GM21423 (cell line): ENCODE results near the gene LMBRD2.
A peak's percentile ranks its signal among the peaks of the same experiment; 100 is the strongest.

Experiments used
- ATAC-seq: cut with Tn5 transposase; IDR thresholded peaks from one replicate; pipeline ENCODE4 v1.9.1; 2021; ENCODE audit warnings: mild to moderate bottlenecking, moderate library complexity; ENCODE audit not compliant: unreplicated experiment

The LMBRD2 gene

GRCh38 chr5:36111238-36111637, 40.4 kb downstream of the LMBRD2 start:
- ATAC-seq, result no peak

DNA sequence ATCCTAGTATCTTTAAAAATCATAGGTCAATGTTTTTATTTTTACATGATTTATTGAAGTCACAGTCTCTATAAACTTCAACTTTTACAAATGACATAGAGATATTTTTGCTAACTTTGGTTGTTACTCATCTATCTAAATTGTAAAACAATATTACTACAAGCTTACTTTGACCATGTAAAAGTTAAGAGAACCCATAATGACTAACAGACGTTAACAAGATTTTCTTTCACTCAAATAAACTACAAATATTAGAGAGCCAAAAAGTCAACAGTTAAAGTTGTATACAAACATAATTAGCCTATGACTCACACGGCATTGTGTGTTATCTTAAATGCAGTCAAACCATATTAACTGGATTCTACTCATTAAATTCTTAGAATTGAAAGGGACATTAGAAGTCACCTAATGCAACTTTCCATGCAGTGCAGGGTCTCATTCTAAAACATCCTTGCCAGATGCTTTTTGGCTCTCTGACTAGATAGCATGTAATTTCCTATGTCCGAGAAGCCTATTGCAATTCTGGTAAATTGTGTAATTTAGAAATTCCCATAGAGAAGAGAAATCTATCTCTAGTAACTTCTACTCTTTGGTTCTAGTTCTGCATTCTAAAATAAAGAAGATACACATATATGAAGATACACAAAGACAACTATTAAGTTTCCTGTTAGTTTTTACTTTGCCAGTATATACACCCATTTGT, 42.8 kb downstream of the LMBRD2 start:
- ATAC-seq, result no peak

DNA sequence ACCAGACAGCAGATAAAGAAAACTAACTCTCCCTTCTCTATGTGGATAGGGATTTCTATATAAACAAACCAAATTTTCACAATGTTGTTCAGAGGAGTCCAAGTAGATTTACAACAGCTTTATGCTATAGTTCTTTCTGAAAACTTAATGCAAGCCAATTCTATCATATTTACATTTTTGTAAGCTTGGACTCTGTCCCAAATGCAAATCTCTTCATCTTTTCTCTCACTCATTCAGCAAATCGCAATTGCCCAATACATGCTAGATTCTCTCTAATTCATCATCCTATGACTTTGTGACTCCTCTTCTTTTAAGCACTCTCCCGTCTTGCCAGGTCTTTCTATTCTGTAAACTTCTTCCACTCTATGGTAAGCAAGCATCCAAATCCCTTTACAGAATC, 45.9 kb downstream of the LMBRD2 start:
- no peak for ATAC-seq

DNA sequence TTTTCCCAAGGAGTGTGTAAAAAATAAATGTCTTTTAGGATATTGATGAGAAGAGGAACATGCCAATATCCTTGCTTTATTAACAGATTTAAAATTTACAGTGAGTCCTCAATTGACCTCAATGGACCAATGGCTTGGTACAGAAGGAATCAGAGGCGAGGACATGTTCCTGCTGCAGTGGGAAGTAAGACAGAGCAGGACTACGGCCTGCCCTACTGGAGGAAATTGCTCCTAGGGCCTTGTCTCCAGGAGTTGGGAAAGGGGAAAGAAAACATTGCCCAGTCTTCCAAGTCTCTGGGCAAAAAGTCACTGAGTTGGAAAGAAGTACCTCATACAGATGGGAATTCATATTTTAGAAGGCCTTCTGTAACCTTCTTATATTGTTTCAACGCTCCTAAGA, 51.9 kb downstream of the LMBRD2 start:
- ATAC-seq, result no peak

- ATAC-seq, result no peak
These were observed 55.2 kb downstream of the LMBRD2 start for GRCh38 chr5:36096486-36096885.

DNA sequence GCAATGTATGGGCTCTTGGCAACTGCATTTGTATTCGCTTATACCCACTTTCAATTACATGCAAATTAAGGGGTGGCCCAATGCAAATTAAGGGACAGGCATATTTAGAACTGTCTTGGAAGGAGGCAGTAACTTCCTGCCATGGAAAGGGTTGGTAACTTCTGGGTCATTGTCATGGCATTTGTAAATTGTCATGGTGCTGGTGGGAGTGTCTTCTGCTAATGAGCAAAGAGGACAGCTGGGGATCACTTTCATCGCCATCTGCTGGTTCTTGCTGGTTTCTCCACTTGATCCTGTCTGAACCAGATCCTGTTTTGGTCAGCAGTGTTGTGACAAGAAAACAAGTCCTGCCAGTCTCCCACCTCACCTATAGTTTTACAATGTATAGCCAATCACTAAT, 61.7 kb downstream of the LMBRD2 start:
- ATAC-seq, result no peak

- peak; percentile 96 for ATAC-seq
These were observed 72.4 kb downstream of the LMBRD2 start for GRCh38 chr5:36079200-36079781.

GRCh38 chr5:36078430-36078829, 73.3 kb downstream of the LMBRD2 start:
- no peak for ATAC-seq

GRCh38 chr5:36073595-36074216, 78.0 kb downstream of the LMBRD2 start:
- ATAC-seq, result peak; percentile 92

DNA sequence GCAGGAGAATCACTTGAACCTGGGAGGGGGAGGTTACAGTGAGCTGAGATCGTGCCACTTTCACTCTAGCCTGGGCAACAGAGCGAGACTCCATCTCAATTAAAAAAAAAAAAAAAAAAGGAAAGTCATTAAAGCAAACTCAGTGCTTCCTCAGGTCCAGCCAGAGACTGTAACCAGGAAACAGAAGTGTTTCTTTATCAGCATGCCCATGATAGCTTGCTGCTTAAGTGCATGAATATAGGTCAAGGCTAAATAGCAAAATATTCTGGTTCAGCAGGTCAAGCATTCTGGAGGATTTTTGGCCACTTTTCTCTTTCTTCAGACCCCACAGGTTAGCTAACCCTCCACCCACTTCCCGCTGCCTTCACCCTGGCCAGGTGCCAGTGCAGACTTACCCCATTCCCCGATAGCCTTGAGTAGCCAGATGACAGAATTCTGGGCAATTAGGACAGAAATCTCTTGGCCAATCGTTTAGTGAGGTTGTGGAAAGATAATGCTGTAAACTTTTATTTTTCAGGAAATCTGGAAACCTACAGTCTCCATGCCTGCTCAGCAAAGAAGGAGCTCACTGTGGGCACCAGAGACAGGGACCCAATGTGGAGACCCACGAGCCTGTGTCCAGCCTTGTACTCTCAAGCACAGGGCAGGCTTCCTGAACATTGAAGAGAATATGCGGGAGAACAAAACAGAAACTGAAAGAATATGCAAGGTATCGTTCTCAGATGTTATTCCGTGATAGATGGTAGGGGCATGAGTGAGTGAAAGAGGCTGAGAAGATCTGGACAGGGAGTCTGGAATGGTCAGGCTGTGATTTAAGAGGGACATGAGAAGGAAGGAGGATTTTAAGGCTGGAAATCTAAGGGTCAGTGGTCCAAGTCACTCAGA, 80.8 kb downstream of the LMBRD2 start:
- ATAC-seq, result no peak

DNA sequence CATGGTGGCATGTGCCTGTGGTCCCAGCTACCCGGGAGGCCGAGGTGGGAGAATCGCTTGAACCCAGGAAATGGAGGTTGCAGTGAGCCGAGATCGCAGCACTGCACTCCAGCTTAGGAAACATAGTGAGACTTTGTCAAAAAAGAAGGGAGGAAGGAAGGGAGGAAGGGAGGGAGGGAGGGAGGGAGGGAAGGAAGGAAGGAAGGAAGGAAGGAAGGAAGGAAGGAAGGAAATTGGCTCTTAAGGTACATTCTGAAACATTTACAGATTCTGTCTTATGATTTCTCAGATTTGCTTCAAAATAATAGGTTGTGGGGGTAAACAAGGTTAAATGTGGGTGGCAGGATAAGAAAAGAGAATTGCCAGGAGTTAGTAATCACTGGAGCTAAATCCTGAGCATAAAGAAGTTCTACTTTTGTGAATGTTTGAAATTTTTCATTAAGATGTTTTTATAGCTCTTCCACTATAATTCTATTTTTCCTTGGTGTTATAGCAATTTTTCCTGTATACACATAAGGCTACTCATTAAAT, 82.9 kb downstream of the LMBRD2 start:
- no peak for ATAC-seq

- ATAC-seq, result no peak
These were observed 85.0 kb downstream of the LMBRD2 start, which contains the start of gene UGT3A2 for GRCh38 chr5:36066540-36067210. Gene UGT3A2, minus strand, starts transcription at chr5:36066882. Its CDS starts 93 bp downstream, at chr5:36066789.

GRCh38 chr5:36066001-36066539, 85.6 kb downstream of the LMBRD2 start:
- ATAC-seq, result no peak

DNA sequence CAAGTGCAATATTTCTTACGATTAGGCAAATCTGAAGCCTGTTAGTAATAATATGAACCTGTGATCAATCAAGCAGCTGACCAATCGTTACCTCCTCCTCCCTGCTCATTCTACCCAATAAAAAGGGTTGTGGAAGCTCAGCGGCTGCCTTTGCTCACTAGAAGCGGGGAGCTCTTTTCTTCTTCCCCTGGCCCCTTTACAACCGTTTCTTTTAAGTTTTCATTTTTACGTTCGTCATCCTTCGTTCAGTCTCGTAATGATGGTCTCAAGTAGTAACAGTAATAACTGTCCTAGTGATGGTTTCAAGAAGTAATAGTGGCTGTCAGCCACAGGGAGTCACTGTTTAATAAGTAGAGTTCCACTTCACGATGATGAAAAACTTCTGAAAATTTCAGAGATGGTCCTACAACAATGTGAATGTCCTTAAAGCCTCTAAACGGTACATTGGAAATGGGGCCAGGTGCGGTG, 91.2 kb downstream of the LMBRD2 start:
- ATAC-seq, result no peak

- ATAC-seq, result no peak
These were observed 91.9 kb downstream of the LMBRD2 start for GRCh38 chr5:36059571-36060419.

DNA sequence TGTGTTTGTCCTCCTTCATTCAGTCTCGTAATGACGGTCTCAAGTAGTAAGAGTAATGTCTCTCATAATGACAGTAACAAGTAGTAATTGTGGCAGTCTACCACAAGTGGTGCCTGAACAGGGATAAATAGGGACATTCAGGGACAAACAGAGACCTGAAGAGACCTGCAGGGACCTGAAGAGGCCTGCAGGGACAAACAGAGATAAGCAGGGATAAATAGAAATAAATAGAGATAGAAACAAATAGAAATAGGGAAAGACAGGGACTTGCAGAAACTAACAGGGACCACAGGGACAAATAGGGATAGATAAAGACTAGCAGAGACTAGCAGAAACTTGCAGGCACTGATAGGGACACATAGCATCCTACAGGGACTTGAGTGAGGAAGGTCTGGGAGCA, 92.9 kb downstream of the LMBRD2 start:
- ATAC-seq, result no peak

DNA sequence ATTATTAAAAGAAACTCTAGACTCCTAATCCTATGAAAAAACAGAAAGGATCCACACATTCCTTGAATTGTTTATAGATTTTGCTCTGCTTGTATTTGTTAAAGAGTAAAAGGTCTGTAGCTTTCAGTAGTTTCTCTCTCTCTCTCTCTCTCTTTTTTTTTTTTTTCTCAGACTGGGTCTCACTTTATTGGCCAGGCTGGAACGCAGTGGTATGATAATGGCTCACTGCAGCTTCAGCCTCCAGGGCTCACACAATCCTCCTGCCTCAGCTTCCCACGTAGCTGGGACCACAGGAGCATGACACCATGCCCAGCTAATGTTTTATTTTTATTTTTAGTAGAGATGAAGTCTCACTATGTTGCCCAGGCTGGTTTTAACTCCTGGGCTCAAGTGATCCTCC, 94.3 kb downstream of the LMBRD2 start:
- no peak for ATAC-seq

DNA sequence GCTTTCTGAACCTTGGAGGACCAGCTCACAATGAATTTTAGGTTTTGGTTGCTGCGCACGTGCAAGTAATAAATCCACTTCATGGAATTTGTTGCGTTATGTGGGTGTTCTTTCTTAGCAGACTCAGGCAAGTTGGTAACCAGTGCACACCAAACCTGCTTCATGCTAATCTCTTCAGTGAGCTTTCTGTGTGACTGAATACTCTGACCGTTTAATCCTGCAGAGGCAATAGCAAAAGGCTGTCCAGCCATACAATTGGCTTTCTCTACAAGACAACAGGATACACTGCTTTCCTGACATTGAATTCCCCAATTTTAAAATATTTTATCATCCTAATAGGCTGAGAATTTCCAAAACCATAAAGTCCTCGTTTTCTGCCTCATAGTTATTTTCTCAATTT, 95.3 kb downstream of the LMBRD2 start:
- ATAC-seq, result no peak

DNA sequence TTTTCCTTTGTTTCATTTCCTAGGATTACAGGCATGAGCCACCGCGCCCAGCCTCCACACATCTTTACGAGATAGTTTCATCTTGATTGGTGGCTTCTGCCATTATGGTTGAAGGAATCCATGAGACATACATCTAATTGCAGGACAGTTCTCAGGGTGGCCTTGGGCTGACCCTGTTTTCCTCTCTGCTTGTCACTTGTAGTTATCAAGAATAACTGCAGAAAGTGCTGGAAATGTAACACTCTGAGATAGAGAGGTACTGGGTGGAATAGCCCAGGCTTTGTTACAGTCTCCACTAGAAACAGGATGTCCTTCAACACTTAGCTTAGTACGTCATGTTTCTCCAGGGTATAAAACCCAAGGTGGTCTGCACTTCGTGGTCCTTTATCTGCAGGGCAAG, 95.7 kb downstream of the LMBRD2 start:
- no peak for ATAC-seq
